ENCODE data around the gene TRIM15. TPM values are rescaled to one million over a fixed set of nuclear protein-coding genes. Genes with fewer than 3 reads are reported as not detected.

TRIM15 gene
- total and polyA plus RNA-seq, 10 of the 15 experiments (the other 5 are each of a cell fraction or from before 2014, with no cell fraction given): 0.29 TPM; not detected in 9

GRCh38 chr6:30122515-30122914, 40.8 kb upstream of the TRIM15 start (continued):
- TF ChIP-seq, protein P1, sequence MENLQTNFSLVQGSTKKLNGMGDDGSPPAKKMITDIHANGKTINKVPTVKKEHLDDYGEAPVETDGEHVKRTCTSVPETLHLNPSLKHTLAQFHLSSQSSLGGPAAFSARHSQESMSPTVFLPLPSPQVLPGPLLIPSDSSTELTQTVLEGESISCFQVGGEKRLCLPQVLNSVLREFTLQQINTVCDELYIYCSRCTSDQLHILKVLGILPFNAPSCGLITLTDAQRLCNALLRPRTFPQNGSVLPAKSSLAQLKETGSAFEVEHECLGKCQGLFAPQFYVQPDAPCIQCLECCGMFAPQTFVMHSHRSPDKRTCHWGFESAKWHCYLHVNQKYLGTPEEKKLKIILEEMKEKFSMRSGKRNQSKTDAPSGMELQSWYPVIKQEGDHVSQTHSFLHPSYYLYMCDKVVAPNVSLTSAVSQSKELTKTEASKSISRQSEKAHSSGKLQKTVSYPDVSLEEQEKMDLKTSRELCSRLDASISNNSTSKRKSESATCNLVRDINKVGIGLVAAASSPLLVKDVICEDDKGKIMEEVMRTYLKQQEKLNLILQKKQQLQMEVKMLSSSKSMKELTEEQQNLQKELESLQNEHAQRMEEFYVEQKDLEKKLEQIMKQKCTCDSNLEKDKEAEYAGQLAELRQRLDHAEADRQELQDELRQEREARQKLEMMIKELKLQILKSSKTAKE (IDR thresholded peaks at IDR 0.05; ENCODE audit: low read depth, poor library complexity, severe bottlenecking): no peak

GRCh38 chr6:30127238-30128093, 35.9 kb upstream of the TRIM15 start:
- in situ Hi-C loops (cut with MboI) (no loop called here), intact Hi-C loops (cut with micrococcal nuclease; ENCODE audit: unreplicated experiment) (no loop called here)
- RAD21 ChIA-PET (ENCODE audit: unreplicated experiment): interaction anchor here (0.8 to 4.9 kb wide), 4 partner anchors 18 to 151 kb away, joined by 3 to 101 read pairs (median 3); no protein-coding TSS in a partner anchor
- Histone ChIP-seq H3K4me3 (no peak overlapping the region), H2AFZ (ENCODE audit: control insufficient read depth, low read depth, low read length) (no peak overlapping the region; the same call in 1 of the 2 replicates), H3K4me1 (ENCODE audit: control insufficient read depth, insufficient read depth, low read length) (peaks cover 5% of the 10 kb centered on the region), H4K20me1 (ENCODE audit: control insufficient read depth, insufficient read depth) (no peaks in the 10 kb centered on the region), H3K9me3 (replicated peaks; ENCODE audit: control insufficient read depth, insufficient read depth, low read length) (no peaks in the 10 kb centered on the region), H3K9ac (ENCODE audit: control insufficient read depth, insufficient read depth, low read length) (no peak overlapping the region), H3K4me2 (ENCODE audit: control insufficient read depth, insufficient read depth) (peak overlapping the region; percentile 38; the same call in 1 of the 2 replicates), H3K27ac (ENCODE audit: control insufficient read depth, insufficient read depth) (no peak overlapping the region), H3K36me3 (ENCODE audit: control insufficient read depth in 2 of 2, insufficient read depth in 2 of 2, low read length in 1 of 2) (no peaks in the 10 kb centered on the region), H3K79me2 (ENCODE audit: control insufficient read depth, insufficient read depth, low read length) (no peaks in the 10 kb centered on the region), H3K27me3 (replicated peaks in 1 of 2; ENCODE audit: control insufficient read depth in 2 of 2, insufficient read depth in 2 of 2, low read length in 1 of 2) (peaks cover 4 to 8% of the 10 kb centered on the region in 2 experiments)
- BruUV-seq (replicated peaks): no TSS peak
- SMC1A ChIA-PET (ENCODE audit: uncharacterized antibody, unreplicated experiment): interaction anchor here (1.0 to 18.7 kb wide), 2 partner anchors 9 to 18 kb away, joined by 4 to 647 read pairs; partner anchors contain the start of genes TRIM31 and TRIM40
- WGBS (ENCODE audit: insufficient coverage, insufficient replicate concordance, low lambda C conversion rate, missing lambda C conversion rate): 47% methylated on average over 44 of the region's 50 CpGs
- no peak for DNase-seq (ENCODE audit: low read depth, low spot score)
- POLR2A ChIA-PET: interaction anchor here (3.4 to 7.2 kb wide), 3 partner anchors 12 to 22 kb away, joined by 16 to 54 read pairs (median 43); partner anchors contain the start of gene TRIM31
- FAIRE-seq: no peak
- CTCF ChIA-PET: interaction anchor here (0.7 to 7.3 kb wide), 7 partner anchors 8 to 478 kb away, joined by 3 to 193 read pairs (median 5); partner anchors contain the start of gene TRIM31
- ATAC-seq: peak; percentile 15; the same call in 1 of the 3 replicates
- TF ChIP-seq RB1 (IDR thresholded peaks at IDR 0.05; ENCODE audit: borderline replicate concordance): no peak
- TF ChIP-seq PML (IDR thresholded peaks at IDR 0.05; ENCODE audit: low read length): no peak
- no peak for TF ChIP-seq CTCF (IDR thresholded peaks at IDR 0.05 in 2 of 3, conservative IDR thresholded peaks at IDR 0.05 in 1 of 3; ENCODE audit: control insufficient read depth in 2 of 3, extremely low read depth in 1 of 3, insufficient read depth in 1 of 3, low read depth in 3 of 3, low read length in 3 of 3)
- TF ChIP-seq SRF (IDR thresholded peaks at IDR 0.05; ENCODE audit: low read depth in 2 of 2, low read length in 2 of 2): no peak
- no peak for TF ChIP-seq NBN (IDR thresholded peaks at IDR 0.05)
- TF ChIP-seq JUND (IDR thresholded peaks at IDR 0.05; ENCODE audit: low read depth, low read length): no peak
- TF ChIP-seq, protein P2, sequence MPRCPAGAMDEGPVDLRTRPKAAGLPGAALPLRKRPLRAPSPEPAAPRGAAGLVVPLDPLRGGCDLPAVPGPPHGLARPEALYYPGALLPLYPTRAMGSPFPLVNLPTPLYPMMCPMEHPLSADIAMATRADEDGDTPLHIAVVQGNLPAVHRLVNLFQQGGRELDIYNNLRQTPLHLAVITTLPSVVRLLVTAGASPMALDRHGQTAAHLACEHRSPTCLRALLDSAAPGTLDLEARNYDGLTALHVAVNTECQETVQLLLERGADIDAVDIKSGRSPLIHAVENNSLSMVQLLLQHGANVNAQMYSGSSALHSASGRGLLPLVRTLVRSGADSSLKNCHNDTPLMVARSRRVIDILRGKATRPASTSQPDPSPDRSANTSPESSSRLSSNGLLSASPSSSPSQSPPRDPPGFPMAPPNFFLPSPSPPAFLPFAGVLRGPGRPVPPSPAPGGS (IDR thresholded peaks at IDR 0.05; ENCODE audit: borderline replicate concordance, insufficient read depth, low read depth, low read length, poor library complexity, severe bottlenecking): no peak
- peak; percentile 15; the same call in 1 of the 2 replicates for TF ChIP-seq IKZF1 (conservative IDR thresholded peaks at IDR 0.05)

Data from GM12878 (cell line).